ENCODE data around the gene NOSIP.

Gene NOSIP

DNA sequence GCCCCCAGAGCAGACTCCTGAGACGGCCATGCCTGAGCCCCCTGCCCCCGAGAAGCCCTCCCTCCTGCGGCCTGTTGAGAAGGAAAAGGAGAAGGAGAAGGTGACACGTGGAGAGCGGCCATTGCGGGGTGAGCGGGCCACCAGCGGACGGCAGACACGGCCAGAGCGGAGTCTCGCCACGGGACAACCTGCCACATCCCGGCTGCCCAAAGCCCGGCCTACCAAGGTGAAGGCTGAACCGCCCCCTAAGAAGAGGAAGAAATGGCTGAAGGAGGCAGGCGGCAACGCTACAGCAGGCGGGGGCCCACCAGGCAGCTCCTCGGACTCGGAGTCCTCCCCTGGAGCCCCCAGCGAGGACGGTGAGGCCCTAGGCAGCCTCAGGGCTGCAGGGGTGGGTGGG, 35.5 kb upstream of the NOSIP start:
- DNase-seq (ENCODE audit: low read depth in 1 of 2, low spot score in 1 of 2): no peak
- no peaks in the 10 kb centered on the region for H3K27me3 ChIP-seq (ENCODE audit: insufficient read depth, poor library complexity, severe bottlenecking)
- no peak overlapping the region for H3K27ac ChIP-seq (replicated peaks)
- H3K4me3 ChIP-seq (replicated peaks; ENCODE audit: insufficient read depth, low read length): no peak overlapping the region
- TF ChIP-seq, protein P1, sequence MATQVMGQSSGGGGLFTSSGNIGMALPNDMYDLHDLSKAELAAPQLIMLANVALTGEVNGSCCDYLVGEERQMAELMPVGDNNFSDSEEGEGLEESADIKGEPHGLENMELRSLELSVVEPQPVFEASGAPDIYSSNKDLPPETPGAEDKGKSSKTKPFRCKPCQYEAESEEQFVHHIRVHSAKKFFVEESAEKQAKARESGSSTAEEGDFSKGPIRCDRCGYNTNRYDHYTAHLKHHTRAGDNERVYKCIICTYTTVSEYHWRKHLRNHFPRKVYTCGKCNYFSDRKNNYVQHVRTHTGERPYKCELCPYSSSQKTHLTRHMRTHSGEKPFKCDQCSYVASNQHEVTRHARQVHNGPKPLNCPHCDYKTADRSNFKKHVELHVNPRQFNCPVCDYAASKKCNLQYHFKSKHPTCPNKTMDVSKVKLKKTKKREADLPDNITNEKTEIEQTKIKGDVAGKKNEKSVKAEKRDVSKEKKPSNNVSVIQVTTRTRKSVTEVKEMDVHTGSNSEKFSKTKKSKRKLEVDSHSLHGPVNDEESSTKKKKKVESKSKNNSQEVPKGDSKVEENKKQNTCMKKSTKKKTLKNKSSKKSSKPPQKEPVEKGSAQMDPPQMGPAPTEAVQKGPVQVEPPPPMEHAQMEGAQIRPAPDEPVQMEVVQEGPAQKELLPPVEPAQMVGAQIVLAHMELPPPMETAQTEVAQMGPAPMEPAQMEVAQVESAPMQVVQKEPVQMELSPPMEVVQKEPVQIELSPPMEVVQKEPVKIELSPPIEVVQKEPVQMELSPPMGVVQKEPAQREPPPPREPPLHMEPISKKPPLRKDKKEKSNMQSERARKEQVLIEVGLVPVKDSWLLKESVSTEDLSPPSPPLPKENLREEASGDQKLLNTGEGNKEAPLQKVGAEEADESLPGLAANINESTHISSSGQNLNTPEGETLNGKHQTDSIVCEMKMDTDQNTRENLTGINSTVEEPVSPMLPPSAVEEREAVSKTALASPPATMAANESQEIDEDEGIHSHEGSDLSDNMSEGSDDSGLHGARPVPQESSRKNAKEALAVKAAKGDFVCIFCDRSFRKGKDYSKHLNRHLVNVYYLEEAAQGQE (IDR thresholded peaks at IDR 0.05; ENCODE audit: insufficient replicate concordance, low read depth): no peak
- no peak for TF ChIP-seq SPI1 (IDR thresholded peaks at IDR 0.05; ENCODE audit: borderline replicate concordance, low read depth)
- no peak for TF ChIP-seq GABPA (IDR thresholded peaks at IDR 0.05; ENCODE audit: low read depth)

DNA sequence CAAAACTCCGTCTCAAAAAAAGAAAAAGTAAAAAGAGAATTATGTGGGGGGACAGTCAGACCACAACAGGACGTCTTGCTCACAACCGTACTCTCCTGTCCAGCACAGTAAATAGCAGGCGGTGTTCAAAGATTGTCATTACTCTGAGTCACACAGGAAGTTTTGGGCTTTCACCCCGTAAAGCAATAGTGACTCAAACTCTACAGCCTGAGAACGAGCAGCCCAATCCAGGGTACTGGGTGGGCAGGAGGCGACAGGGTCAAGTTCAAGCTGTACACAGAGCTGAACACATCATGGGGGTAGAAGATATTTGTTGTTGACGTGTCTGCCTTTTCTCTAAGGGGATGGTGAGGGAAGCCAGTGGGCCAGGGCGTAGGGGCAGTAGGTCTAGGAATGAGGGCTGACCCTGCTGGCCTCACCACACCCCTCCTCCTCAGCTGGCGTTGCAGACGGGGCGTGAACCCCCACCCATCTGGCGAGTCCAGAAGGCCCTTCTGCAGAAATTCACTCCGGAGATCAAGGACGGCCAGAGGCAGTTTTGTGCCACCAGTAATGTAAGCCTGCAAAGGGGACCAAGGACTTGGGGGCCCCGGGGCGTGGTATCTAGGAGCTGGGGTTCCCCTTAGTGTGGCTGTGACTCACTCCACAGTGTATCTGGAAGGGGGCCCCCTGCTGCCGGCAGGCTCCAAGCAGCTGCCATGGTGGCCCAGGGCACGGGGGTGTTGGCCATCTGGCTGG, 33.9 kb upstream of the NOSIP start:
- DNase-seq (ENCODE audit: low read depth in 1 of 2, low spot score in 1 of 2): no peak
- no peak for TF ChIP-seq POLR2AphosphoS5 (IDR thresholded peaks at IDR 0.05; ENCODE audit: low read depth)
- TF ChIP-seq, protein P1 (IDR thresholded peaks at IDR 0.05; ENCODE audit: insufficient replicate concordance, low read depth): no peak
- no peak for TF ChIP-seq SPI1 (IDR thresholded peaks at IDR 0.05; ENCODE audit: borderline replicate concordance, low read depth)
- TF ChIP-seq, protein P2, sequence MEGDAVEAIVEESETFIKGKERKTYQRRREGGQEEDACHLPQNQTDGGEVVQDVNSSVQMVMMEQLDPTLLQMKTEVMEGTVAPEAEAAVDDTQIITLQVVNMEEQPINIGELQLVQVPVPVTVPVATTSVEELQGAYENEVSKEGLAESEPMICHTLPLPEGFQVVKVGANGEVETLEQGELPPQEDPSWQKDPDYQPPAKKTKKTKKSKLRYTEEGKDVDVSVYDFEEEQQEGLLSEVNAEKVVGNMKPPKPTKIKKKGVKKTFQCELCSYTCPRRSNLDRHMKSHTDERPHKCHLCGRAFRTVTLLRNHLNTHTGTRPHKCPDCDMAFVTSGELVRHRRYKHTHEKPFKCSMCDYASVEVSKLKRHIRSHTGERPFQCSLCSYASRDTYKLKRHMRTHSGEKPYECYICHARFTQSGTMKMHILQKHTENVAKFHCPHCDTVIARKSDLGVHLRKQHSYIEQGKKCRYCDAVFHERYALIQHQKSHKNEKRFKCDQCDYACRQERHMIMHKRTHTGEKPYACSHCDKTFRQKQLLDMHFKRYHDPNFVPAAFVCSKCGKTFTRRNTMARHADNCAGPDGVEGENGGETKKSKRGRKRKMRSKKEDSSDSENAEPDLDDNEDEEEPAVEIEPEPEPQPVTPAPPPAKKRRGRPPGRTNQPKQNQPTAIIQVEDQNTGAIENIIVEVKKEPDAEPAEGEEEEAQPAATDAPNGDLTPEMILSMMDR (IDR thresholded peaks at IDR 0.05; ENCODE audit: insufficient read depth, low read length): no peak
- Histone ChIP-seq H3K27ac (replicated peaks) (no peak overlapping the region), H3K4me3 (replicated peaks; ENCODE audit: insufficient read depth, low read length) (no peak overlapping the region), H3K27me3 (ENCODE audit: insufficient read depth, poor library complexity, severe bottlenecking) (no peaks in the 10 kb centered on the region)

DNA sequence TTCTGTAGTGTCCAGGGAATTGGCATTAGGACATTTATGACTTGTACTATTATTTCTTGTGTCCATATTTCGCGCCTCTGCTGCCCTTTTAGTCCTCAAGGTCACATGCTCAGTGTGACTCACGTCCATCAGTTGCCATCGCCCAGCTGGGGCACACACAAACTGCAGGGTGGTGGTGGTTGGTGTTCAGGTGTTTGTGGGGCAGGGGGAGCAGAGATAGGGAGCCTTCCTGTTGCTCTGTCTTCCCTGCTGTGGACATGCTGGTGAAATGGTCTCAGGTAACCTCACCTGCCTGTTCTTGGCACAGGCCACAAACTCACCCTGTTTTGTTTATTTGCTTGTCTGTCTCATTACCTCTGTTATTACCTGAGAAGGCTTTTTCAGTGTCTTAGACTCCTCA, 33.0 kb upstream of the NOSIP start:
- H3K27ac ChIP-seq (replicated peaks): no peak overlapping the region
- DNase-seq (ENCODE audit: low read depth in 1 of 2, low spot score in 1 of 2): no peak
- TF ChIP-seq, protein P2 (IDR thresholded peaks at IDR 0.05; ENCODE audit: insufficient read depth, low read length): no peak
- TF ChIP-seq, protein P1 (IDR thresholded peaks at IDR 0.05; ENCODE audit: insufficient replicate concordance, low read depth): no peak
- TF ChIP-seq POLR2AphosphoS5 (IDR thresholded peaks at IDR 0.05; ENCODE audit: low read depth): no peak
- H3K4me3 ChIP-seq (replicated peaks; ENCODE audit: insufficient read depth, low read length): no peak overlapping the region
- H3K27me3 ChIP-seq (ENCODE audit: insufficient read depth, poor library complexity, severe bottlenecking): no peaks in the 10 kb centered on the region
